ENCODE results near the gene KDM5A.

Gene KDM5A

DNA sequence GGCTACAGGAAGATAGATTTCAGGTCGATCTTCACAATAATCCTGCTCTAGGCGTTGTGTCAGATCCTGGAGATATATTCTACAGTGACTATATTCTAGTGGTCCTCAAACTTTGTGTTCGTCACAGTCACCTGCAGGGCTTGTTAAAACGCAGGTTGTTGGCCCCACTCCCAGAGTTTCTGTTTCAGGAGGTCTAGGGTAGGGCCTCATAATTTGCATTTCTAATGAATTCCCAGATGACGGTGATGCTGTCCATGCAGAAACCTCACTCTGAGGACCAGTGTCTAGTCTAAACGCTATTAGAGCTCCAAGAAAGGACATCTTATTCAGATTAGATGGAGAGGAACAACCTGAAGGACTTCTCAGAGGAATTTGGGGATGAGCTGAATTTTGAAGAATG lies 113.3 kb downstream of the KDM5A start:
- no peak for DNase-seq (ENCODE audit: low read depth in 2 of 3, low spot score in 2 of 3)

DNA sequence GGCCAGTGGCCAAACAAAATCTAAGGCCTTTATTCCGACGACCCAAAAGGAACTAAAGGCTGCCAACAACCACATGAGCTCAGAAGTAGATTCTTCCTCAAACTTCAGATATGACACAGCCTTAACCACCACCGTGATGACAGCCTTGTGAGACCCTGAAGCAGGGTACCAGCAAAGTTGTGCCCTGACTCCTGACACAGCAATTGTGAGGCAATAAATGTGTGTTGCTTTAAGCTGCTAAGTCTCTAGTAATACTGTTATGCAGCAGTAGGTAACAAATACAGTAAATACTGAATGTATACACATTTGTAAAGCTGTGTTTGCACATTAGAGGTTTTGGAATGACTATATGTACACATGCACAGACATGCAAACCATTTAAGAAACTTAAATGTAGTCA lies 115.7 kb downstream of the KDM5A start:
- no peak for DNase-seq (ENCODE audit: low read depth in 2 of 3, low spot score in 2 of 3)

DNA sequence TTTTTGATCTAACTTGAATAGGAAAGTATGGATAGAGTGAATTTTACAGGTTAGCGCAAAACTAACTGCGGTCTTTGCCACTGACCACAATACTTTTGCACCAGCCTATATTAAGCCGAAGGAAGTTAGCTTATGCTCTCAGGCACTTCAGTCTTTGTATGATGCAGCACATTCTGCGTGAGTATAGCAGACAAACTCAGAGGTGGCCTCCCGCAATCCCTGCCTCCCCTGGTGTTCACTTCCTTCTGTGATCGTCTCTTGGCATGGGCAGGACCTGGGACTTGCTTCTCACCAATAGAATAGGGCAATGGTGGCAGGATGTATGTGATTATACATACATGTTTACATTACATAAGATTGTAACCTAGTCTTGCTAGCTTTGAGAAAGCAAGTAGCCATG lies 116.2 kb downstream of the KDM5A start:
- DNase-seq (ENCODE audit: low read depth in 2 of 3, low spot score in 2 of 3), result no peak

DNA sequence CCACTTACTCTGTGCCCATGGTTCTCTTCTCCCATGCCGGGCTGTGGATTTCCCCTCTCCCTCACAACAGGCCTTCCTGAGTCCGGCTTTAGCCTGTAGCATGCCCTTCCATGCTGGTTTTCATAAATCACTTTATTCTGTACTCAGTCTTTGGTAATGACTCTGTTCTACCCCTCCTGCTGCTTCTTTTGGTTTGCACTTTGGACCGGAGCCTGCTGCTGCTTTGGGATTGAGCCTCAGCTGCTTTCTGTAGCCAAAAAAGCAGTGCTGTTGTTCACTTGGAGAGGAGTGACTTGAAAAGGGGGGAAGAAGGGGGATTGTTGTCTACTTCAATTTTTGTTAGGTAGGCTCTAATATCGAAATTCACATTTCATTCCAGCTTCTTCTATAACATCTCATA lies 118.0 kb downstream of the KDM5A start:
- no peak for DNase-seq (ENCODE audit: low read depth in 2 of 3, low spot score in 2 of 3)

DNA sequence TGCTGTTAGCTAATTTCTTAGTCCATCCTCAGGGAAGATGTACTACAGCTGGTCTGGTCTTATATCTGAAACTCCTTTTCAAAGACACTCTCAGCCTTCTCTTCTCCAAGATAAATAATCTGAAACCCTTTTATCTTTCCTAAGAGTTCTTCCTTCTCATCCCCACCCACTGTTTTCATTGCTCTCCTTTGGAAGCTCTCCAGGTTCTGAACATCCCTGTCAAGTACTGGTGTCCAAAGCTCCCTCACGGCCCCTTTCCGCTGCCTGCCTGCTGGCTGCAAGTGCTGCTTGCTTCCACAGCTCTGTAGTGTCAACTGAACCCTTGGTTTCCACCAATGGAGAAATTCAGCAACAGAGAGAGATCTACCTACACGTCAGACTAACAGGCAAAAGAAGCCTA lies 119.9 kb downstream of the KDM5A start:
- no peak for DNase-seq (ENCODE audit: low read depth in 2 of 3, low spot score in 2 of 3)

DNA sequence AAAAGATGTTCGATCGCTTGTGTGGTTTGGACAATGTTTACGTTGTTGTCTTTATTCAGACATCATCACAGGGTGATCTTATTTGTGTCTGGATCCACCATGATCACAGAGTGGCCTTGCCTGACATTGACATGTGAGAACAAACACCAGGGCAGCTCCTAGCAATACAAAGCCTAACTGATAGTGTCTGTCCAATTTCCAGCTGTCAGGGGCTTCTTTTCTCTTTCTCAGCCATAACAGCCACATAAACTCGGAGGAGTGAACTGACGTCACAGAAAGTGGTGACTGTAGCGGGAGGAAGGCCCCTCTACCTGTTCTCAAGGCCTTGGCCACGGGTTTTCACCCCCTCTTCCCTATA lies 120.7 kb downstream of the KDM5A start:
- no peak for DNase-seq (ENCODE audit: low read depth in 2 of 3, low spot score in 2 of 3)

DNA sequence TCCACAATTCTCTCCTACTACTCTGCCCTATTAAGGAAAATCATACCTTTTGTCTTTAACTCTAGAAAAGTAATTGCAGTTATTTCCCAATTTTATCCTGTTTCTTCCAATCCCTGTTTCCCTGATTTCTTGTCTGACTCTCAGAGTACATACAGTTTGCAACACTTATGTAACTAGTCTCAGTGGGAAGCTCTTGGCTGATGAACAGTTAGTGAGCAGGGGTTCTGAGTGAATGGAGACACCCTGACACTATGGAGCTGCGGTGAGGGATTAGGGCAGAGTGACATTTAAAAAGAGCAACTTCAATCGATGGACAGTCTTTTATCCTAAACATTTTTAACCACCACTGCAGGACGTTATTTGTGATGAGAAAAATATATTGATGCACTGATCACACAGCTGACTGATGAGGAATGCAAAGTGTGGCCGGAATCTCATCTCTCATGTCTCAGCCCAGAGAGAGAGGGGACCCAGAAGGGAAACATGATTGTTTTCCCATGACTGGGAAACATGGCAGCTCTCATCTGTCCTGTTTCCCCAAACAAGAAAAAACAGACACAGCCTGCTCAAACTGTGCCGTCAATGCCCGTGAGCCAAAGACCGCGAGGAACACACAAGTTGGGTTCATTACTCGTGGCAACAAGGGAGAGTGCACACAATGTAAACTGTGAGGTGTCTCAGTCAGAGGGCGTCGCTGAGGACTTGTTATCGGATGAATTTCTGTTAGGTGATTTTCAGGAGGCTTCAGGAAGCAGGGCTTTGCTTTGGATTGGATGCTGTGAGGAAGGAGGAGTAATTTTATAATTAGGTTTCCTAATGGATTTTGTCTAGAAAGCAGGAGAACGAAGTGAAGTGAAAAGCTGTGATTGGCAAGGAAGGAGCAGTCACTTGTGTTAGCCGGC lies 121.3 kb downstream of the KDM5A start:
- DNase-seq (ENCODE audit: low read depth in 2 of 3, low spot score in 2 of 3), result no peak

DNA sequence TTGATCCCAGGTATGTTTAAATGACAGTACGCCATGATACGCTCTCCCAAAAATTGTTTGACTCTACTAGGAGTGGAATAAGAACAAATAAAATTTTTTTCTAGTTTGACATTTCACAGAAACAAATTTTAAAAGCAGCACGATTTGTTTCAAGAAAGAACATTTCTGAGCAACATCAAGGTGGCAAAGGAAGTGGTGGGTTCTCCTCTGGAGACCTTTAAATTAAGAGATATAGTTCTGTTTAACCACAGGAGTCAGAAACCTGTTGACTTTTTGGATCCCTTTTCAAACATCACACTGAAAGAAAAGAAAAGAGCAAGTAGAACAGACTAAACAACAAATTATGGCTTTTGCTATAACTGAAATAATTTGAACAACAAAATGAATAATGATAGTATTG lies 124.0 kb downstream of the KDM5A start:
- no peak for DNase-seq (ENCODE audit: low read depth in 2 of 3, low spot score in 2 of 3)

DNA sequence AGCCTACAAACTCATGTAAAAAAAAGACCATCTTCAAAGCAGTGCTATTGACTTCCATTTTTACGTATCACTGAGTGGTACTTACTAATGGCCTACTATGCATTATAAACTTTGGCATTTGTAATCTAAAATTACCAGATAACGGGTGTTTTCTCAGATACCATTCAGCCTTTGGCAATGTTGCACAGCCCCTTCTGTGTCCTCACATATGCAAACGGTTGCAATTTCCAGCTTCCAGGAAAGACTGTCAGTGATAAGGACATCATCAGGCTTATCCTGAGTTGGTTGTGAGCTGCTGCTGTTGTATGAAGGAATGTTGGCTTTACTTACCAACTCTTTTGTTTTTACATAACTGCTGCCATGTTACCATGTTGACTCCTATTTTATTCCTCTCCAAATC lies 124.9 kb downstream of the KDM5A start:
- DNase-seq (ENCODE audit: low read depth in 2 of 3, low spot score in 2 of 3), result no peak

DNA sequence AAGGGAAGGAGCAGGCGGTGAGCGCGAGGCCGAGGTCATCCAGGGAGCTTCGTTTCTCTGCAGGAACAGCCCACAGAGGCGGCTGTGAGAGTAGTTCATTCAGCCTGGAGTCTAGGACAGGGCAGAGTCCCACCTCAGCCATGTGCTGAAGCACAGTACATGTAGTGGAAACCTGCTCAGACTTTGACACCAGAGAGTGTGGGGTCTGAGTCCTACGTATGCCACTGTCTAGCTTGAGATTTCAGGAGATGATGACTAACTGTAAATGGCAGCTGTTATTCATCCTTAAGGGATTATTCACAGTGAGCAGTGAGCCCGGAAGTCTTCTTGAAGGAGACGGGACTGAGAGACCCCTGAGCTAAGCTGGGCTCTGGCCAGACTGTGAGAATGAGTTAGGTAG lies 125.5 kb downstream of the KDM5A start:
- DNase-seq (ENCODE audit: low read depth in 2 of 3, low spot score in 2 of 3), result no peak

DNA sequence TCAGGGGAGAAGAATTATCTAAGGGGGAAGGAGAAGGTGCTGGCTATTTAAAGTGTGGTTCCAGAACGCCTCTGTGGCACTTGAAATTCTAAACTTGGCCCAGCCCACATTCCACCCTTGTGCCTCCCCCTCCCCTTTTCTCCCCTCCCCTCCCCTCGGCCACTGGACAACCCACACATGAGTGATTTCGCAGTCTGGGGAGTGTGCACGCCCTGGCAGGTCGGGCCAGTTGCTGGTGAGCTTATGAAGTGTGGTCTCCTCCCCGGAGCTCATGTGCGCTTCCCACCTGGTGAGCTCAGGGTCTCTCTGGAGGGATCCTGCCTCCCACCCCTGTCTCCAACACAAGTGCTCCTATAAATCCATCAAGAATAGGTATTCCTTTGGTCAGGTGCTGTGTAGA lies 126.3 kb downstream of the KDM5A start, which contains the start of gene SLC6A13:
SLC6A13 (minus strand) TSS at position 20 of the 400 bp plus-strand sequence. CDS start 2,784 bp downstream, outside the sequence.
- DNase-seq (ENCODE audit: low read depth in 2 of 3, low spot score in 2 of 3), result no peak

DNA sequence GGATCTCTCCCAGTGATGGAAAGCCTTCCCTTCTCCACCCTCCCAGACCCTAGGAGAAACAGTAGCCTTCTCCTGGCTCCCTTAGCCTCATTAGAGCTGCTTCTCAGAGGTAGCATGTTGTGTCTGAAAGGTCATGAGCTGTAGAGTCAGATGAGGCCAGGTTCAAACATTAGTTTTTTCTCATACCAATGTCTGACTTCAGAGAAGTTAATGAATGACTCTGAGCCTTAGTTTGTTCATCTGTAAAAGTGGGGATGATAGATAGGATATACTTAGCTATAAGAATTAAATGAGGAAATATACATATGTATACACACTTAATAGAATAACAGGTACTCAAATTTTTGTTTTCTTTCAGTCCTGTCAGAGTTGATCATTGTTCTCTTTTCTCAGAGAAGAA lies 127.0 kb downstream of the KDM5A start:
- DNase-seq (ENCODE audit: low read depth in 2 of 3, low spot score in 2 of 3), result no peak

DNA sequence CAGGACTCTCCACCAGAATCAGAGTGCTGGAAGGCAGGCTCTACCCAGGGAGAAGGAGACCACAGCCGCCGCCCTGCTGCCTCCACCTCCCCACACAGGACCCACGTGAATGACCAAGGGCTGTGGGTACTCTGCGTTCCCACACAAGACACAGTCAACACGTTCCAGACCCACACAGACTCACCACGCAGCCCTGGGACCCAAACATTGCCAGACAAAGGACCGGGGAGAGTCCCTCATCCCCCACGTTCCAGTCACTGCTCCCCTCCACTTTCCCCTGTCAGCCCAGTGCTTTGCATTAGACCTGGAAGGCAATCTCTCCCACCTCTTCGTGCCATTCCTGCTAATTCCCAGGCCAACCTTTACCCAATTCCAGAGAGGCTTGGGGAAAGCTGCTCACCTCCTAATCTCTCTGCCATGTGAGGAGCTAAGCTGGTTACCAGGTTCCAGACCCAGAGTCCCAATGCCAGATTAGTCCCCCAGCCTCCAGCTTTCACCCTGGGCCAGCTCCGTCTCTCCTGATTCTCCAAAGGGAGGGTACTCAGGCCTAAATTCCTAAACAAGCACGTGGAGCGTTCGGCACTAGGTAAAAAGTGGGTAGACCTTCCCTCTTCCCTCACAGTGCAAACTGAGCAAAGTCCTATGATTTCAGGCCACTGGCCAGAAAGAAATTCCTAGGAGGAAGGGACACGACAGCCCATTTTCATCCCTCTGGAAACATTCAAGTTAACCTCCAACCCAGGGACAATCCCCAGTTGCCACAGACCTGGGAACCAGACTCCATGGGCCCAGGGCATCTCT lies 131.4 kb downstream of the KDM5A start:
- no peak for DNase-seq (ENCODE audit: low read depth in 2 of 3, low spot score in 2 of 3)

DNA sequence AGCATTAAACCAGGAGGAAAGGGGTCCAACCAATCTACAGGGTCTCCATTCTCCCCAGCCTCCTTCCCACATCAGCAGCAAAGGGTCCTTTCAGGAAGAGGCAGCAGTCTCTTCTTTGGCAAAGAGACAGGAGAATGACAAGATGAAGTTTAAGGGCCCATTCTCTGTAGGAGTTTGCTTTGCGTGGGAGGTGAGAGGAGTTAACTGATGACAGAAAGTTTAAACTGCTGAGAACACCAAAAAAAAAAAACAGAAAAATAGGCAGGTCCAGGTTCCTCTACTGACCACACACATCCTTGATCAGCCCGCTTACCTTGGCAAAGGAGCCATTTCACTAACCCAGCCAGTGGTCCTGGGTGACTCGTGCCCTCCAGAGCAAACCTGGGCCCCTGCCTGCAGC lies 132.2 kb downstream of the KDM5A start:
- no peak for DNase-seq (ENCODE audit: low read depth in 2 of 3, low spot score in 2 of 3)

DNA sequence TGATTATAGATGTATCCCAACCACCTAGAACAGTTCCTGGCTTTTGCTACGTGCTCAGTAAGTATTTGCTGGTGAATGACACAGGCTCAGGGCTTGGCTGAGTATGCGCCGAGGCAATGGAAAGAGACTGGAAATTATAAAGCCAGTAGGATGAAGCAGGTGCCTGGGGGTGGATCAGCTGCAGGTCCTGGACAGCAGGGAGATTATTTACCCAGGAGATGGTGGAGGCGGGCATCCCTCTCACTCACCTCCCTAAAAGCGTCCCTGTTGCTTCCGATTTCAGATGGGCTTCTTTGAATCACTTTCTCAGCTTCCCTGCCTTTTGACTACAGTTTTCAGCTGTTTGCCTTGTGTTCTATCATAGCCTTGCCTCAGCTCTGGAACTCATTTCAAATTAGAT lies 132.9 kb downstream of the KDM5A start:
- DNase-seq (ENCODE audit: low read depth in 2 of 3, low spot score in 2 of 3), result no peak

DNA sequence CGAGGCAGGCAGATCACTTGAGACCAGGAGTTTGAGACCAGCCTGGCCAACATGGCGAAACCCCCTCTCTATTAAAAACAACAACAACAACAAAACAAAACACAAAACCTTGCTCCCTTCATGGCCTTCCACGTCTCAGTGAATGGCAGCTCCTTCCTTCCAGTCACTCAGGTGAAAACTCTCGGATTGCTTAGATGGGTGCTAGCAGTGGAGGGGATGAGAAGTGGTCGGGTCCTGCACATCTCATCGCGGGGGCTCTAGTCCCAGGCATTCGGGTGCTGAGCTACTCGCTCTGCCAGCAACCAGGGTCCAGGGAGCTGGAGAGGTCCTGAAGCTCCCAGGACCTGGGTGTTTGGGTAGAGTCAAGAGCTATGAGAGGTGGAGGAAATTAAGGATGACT lies 134.2 kb downstream of the KDM5A start:
- DNase-seq (ENCODE audit: low read depth in 2 of 3, low spot score in 2 of 3), result no peak

DNA sequence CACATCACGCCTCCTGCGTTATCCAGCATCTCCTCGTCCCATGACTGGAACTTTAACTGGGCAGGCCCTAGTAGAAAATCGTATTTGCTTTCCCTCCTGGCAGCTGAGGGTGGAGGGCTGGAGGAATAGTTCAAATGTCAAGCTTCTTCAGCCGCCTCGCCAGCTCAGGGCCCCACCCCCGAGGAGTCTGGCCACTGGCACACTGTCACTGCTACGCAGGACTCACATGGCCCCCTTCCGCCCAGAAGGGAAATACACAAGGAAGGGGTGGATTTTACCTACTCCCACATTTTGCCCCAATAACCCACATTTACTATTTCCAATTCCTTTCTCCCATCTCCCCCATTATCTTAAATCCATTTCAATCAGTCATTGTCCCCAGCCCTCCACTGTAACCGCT lies 135.1 kb downstream of the KDM5A start:
- no peak for DNase-seq (ENCODE audit: low read depth in 2 of 3, low spot score in 2 of 3)

DNA sequence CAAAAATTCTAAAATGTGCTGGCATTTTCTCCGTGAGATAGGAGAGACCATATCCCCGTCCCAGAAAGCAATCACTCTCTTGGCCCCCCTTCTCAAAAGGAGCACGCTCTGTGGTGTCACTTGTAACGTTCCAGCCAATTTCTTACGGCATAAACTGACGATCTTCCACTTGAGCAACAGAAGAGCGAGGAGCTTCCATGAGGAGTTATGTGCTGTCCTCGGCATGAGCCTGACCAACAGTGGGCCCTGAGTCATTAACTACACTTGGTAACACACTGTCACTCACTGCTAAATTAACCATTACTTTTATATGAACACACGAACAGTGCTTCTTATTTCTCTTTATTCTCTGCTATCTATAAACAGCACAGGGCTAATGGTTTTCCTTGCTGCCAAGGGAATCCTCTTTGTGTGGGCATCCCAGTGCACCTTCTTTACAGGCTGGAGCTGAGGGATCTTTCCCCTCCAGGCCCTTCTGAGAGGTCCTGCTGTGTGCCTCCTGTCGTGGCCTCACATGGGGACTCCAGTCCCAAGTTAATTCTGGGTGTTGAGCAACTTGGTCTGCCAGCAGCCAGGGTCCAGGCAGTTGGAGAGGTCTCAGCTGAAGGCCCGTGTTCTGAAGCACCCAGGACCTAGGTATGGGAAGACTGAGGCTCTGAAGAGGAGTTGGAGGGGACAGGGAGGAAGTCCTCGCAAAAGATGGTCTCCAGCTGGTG lies 135.8 kb downstream of the KDM5A start:
- no peak for DNase-seq (ENCODE audit: low read depth in 2 of 3, low spot score in 2 of 3)

DNA sequence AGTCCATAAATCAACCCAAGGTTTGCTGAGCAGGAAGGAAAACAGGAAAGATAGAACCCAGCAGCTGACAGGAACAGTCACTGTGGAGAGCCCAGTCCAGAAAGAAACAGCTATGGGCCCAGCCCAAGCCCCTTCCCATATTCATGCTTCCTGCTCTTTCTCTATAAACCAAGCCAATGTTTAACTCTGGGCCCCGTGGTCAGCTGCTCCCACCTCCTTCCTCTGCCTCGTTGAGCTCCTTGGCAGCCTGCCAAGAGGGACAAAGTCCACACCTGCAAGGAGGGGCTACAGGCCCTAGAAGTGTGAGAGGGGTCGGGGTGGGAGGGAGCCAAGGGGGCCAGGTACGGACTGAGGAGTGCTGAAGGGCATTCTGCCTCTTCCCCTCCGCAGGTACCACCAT lies 136.5 kb downstream of the KDM5A start:
- DNase-seq (ENCODE audit: low read depth in 2 of 3, low spot score in 2 of 3), result no peak

DNA sequence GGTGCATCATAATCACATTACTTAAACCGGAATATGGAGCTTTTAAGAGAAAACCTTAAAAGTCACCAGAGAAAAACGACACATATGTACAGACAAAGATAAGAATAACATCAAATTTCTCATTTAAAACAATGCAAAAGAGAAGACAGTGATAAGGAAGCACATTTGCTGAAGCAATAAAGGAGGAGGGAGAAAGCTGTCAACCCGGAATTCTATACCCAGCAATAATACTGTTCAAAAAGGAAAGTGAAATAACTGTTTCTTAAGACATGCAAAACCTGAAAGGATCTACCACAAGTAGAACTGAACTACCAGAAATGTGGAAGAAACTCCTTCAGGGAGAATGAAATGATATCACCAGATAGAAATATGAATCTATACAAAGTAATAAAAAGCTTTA lies 141.8 kb downstream of the KDM5A start:
- no peak for DNase-seq (ENCODE audit: low read depth in 2 of 3, low spot score in 2 of 3)

DNA sequence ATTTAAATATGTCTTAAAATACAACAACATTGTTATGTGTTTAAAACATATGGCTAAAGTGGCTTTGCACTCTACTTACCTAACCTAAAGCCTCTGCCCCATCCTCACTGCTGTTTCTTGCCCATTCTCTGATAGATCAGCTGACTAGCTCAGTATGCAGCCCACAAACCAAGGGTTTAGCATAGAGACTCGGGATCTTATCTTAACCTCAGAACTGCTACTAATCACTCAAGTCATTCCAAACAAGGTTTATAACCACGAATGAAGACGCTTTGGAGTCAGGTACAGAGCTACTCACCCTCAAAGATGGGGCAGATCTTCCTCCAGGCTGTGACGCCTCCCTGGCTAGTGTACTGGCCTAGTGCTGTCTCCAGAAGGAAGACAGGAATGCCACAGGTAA lies 145.7 kb downstream of the KDM5A start:
- no peak for DNase-seq (ENCODE audit: low read depth in 2 of 3, low spot score in 2 of 3)

DNA sequence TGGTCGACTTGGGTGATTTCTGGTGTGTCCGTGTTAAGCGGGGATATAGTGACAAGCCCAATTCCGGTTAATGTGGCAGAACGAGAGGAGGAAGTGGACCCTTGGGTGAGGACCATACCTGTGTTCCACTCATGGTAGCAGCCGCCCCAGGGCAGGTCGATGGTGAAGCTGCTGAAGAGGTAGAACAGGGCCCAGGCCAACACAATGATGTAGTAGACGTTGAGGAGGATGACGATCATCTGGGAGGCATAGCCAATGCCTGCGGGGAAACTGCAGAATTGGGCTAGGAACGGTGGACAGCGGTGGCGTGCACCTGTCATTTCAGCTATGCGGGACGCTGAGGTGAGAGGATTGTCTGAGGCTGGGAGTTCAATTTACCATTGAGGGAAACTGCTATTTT lies 146.6 kb downstream of the KDM5A start:
- DNase-seq (ENCODE audit: low read depth in 2 of 3, low spot score in 2 of 3), result no peak

Data from activated CD8-positive, alpha-beta memory T cell treated with anti-CD3 and anti-CD28 coated beads for 48 hours (primary cell).